ENCODE results near the gene PRKAR1B. TPM values are rescaled to one million over a fixed set of nuclear protein-coding genes. Genes with fewer than 3 reads are reported as not detected.

Gene PRKAR1B
- total and polyA plus RNA-seq, 2 donors (not counting 1 experiment from before 2014, with no cell fraction given): 4.5 to 8.6 TPM

DNA sequence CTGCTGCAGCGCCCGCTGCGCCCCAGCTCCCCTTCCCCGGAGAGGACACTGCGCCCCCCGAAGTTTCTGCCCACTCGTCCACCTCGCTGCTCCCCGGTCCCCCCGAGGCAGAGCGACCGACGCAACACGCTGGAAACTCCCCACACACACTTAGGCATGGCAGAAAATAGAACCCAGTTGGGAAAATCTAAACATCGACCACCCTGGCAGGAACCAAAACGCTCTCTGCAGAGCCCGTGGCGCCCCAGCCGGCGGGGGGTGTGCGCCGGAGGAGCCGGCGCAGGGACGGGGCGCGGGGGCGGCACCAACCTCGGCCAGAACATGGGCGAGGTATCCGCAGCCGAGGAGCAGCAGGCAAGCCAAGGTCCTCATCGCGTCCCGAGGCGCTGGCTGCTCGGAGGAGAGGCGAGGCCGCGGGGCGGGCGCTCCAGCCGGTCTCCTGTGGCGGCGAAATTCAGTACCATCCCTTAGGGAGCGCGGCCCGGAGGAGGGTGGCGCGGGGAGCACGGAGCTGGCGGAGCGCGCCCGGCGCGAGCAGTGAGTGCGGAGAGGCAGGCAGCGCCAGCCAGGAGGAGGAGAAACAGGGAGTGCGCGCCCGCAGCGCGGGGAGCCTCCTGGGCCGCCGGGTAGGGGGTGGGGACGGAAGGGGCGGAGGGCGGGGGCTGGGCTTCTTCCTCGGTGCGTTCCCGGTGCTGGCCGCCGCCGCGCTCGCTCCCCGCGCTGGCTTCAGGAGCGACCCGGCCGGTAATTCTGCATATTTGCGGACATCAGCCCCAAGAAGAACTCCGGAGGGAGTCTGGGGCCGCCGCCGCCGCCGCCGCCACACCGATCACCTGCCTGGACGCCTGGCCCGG lies 208.2 kb downstream of the PRKAR1B start:
- Mint-ChIP-seq H3K27ac (peak overlapping the region; percentile 46), H3K27me3 (peaks cover 15% of the 10 kb centered on the region), H3K4me3 (peak overlapping the region; percentile 87), H3K9me3 (ENCODE audit: insufficient read depth) (no peaks in the 10 kb centered on the region), H3K4me1 (peaks cover 23% of the 10 kb centered on the region)
- H3K9me3 ChIP-seq (ENCODE audit: control extremely low read depth in 1 of 3, control insufficient read depth in 2 of 3, insufficient read depth in 1 of 3, low read length in 2 of 3): peaks cover 0 to 8% (median 0%) of the 10 kb centered on the region in 3 donors
- H3K9ac ChIP-seq (ENCODE audit: low read length): peak overlapping the region; percentile 52
- DNase-seq: peak; percentile 47
- ChIA-PET POLR2A (no interaction called here), CTCF (no interaction called here)
- no peaks in the 10 kb centered on the region for H3K36me3 ChIP-seq (replicated peaks in 1 of 2; ENCODE audit: control extremely low read depth in 1 of 2, control insufficient read depth in 1 of 2, extremely low read depth in 1 of 2, insufficient read depth in 2 of 2, low read length in 1 of 2)
- H4K20me1 ChIP-seq (ENCODE audit: control insufficient read depth, insufficient read depth, low read length, poor library complexity, severe bottlenecking): no peaks in the 10 kb centered on the region
- H3K4me3 ChIP-seq (ENCODE audit: control extremely low read depth in 1 of 5, extremely low read depth in 1 of 5, insufficient read depth in 1 of 5, low read depth in 2 of 5, low read length in 4 of 5): peak overlapping the region in 4 of 5 experiments; percentile 22 to 56 (median 45)
- ATAC-seq (ENCODE audit: low read depth): peak; percentile 15
- intact Hi-C loops (cut with micrococcal nuclease): no loop called here
- H3K27me3 ChIP-seq (replicated peaks in 1 of 4; ENCODE audit: control extremely low read depth in 1 of 4, control insufficient read depth in 3 of 4, insufficient read depth in 4 of 4, low read length in 3 of 4): peaks cover 0 to 35% (median 15%) of the 10 kb centered on the region in 4 experiments
- peaks cover 33 to 40% of the 10 kb centered on the region in 2 donors for H3K4me1 ChIP-seq (ENCODE audit: control insufficient read depth in 2 of 2, insufficient read depth in 2 of 2, low read length in 2 of 2)
- H3K79me2 ChIP-seq (ENCODE audit: control insufficient read depth, insufficient read depth, low read length): no peaks in the 10 kb centered on the region
- no peak overlapping the region for H3K27ac ChIP-seq (ENCODE audit: low read length in 2 of 2)
- peak overlapping the region; percentile 90 for H3K4me2 ChIP-seq (replicated peaks; ENCODE audit: low read depth, low read length, poor library complexity, severe bottlenecking)
- TF ChIP-seq EZH2 (IDR thresholded peaks at IDR 0.05; ENCODE audit: borderline replicate concordance, insufficient read depth, low read depth, low read length, poor library complexity, severe bottlenecking): no peak
- TF ChIP-seq, protein P1, sequence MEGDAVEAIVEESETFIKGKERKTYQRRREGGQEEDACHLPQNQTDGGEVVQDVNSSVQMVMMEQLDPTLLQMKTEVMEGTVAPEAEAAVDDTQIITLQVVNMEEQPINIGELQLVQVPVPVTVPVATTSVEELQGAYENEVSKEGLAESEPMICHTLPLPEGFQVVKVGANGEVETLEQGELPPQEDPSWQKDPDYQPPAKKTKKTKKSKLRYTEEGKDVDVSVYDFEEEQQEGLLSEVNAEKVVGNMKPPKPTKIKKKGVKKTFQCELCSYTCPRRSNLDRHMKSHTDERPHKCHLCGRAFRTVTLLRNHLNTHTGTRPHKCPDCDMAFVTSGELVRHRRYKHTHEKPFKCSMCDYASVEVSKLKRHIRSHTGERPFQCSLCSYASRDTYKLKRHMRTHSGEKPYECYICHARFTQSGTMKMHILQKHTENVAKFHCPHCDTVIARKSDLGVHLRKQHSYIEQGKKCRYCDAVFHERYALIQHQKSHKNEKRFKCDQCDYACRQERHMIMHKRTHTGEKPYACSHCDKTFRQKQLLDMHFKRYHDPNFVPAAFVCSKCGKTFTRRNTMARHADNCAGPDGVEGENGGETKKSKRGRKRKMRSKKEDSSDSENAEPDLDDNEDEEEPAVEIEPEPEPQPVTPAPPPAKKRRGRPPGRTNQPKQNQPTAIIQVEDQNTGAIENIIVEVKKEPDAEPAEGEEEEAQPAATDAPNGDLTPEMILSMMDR (IDR thresholded peaks at IDR 0.05): no peak
- peak overlapping the region; percentile 54 for H2AFZ ChIP-seq (ENCODE audit: insufficient read depth, low read depth, low read length, poor library complexity, severe bottlenecking)
- under 1% methylated on average over 93 of the region's 93 CpGs for WGBS (ENCODE audit: insufficient coverage)

Measured in B cell (primary cell).